Transverse colon (tissue), 4 donors: ENCODE data around the gene RPS23. TPM values are rescaled to one million over a fixed set of nuclear protein-coding genes. Genes with fewer than 3 reads are reported as not detected.

Source experiments
- DNase-seq: peaks from one replicate; pipeline ENCODE4 v3.0.0-alpha.2; 2019
- H3K27ac ChIP-seq, 4 donors: fragments of 200-600 bp; sonication (generic); 2 replicates each; pipeline ENCODE4 v1.5.1; 2016 to 2018; ENCODE audit warnings: inconsistent platforms in 4 of 4
- H3K27me3 ChIP-seq: fragments of 200-600 bp; sonication (generic); 2 replicates; pipeline ENCODE4 v1.5.1; 2017; ENCODE audit warnings: inconsistent platforms
- H3K36me3 ChIP-seq, 4 donors: fragments of 200-600 bp; sonication (generic); 2 replicates each; pipeline ENCODE4 v1.5.1; 2017 to 2019; ENCODE audit warnings: inconsistent platforms in 4 of 4
- H3K4me1 ChIP-seq, 4 donors: fragments of 200-600 bp; sonication (generic); 2 replicates each; pipeline ENCODE4 v1.5.1; 2017 to 2020; ENCODE audit warnings: inconsistent platforms in 4 of 4
- H3K4me3 ChIP-seq, 4 donors: fragments of 200-600 bp; sonication (generic); 1 replicate in 1 of 4; 2 replicates in 3 of 4; pipeline versions ENCODE4 v1.5.1 to v1.6.1; 2017 to 2019; ENCODE audit warnings: inconsistent platforms in 4 of 4
- H3K9me3 ChIP-seq, 2 donors: fragments of 200-600 bp; sonication (generic); 2 replicates each; pipeline ENCODE4 v1.5.1; 2017 to 2019; ENCODE audit warnings: inconsistent platforms in 2 of 2
- EP300 ChIP-seq: sonication (generic); formaldehyde crosslinking; IDR thresholded peaks from one replicate; pipeline ENCODE4 v1.6.1; 2017; ENCODE audit warnings: antibody characterized with exemption, low read depth
- POLR2A ChIP-seq: fragments of 450-650 bp; IDR thresholded peaks from one replicate; pipeline ENCODE4 v1.6.1; 2016; ENCODE audit warnings: antibody characterized with exemption, mild to moderate bottlenecking, moderate library complexity
- POLR2AphosphoS5 ChIP-seq, 3 donors: sonication (generic); formaldehyde crosslinking; IDR thresholded peaks; one replicate each; pipeline ENCODE4 v1.6.1; 2016; ENCODE audit warnings: antibody characterized with exemption in 3 of 3
- WGBS, 2 donors: methylation state at CpG; one replicate each; pipeline ENCODE4 v1.1.5; 2018; ENCODE audit warnings: low coverage in 1 of 2; 5-methylcytosine and 5-hydroxymethylcytosine counted together
- in situ Hi-C, 4 donors: fragments of 200-750 bp; cut with MboI; loops; one replicate each; pipeline versions ENCODE4 v1.15.0 to v1.15.1; 2017; ENCODE audit warnings: low sequenced_read_pairs in 3 of 4, low pct_ligation_motif_present in 1 of 4, low pct_unique_long_range_greater_than_20kb in 1 of 4
- intact Hi-C: fragments of 100-400 bp; cut with DNase I; formaldehyde crosslinking; loops from one replicate; pipeline ENCODE4 v1.15.1; 2023; ENCODE audit warnings: low total_unique reads
- total RNA-seq, 4 donors: library from RNA; depleted of rRNA; stranded (reverse); fragments of >200 nt; gene quantifications; one replicate each; pipeline ENCODE4 v1.1.0, GENCODE V29; 2016
- TF ChIP-seq, protein P1 (sequence below), 5 experiments: fragments of 200-600 bp in 3 of 5; fragments of 450-650 bp in 2 of 5; sonication (generic) in 3 of 5; IDR thresholded peaks; 1 replicate in 2 of 5; 2 replicates in 3 of 5; pipeline ENCODE4 v1.5.1; 2016 to 2017; ENCODE audit warnings: antibody characterized with exemption in 5 of 5, inconsistent platforms in 3 of 5, mild to moderate bottlenecking in 2 of 5, moderate library complexity in 1 of 5

Gene RPS23
- total RNA-seq, 4 donors from 2014 or later = 482 to 1,766 (median 1,102) TPM

DNA sequence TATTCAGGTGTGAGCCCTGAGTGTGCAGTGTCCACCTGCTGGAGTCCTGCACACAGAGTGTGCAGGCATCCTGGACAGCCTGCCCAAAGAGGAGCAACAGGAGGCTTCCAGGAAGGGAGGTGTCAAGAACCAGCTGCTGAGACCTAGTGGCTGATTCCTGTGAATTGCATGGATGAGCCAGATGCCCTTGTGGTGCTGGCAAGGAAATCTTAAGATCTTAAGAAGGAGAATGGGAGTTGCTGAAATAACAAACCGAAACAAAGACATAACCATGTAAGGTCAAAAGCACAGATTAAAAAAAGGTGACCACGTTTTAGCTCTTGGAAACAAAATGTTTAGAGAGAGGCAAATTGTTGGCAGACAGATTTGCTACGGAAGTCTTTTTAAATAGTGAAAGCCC is 29.3 kb upstream of the RPS23 start:
- in situ Hi-C loops (no loop called here), intact Hi-C loops (no loop called here)
- Histone ChIP-seq H3K27ac (no peak overlapping the region), H3K9me3 (no peaks in the 10 kb centered on the region), H3K27me3 (no peaks in the 10 kb centered on the region), H3K4me3 (no peak overlapping the region), H3K4me1 (peaks cover 0 to under 1% (median 0%) of the 10 kb centered on the region in 4 donors), H3K36me3 (no peaks in the 10 kb centered on the region)
- DNase-seq = no peak
- 63 to 64% methylated on average over 3 of the region's 3 CpGs for WGBS, 2 donors
- TF ChIP-seq POLR2AphosphoS5 (IDR thresholded peaks at IDR 0.05) = no peak
- TF ChIP-seq POLR2A = no peak
- no peak for TF ChIP-seq EP300
- TF ChIP-seq, protein P1, sequence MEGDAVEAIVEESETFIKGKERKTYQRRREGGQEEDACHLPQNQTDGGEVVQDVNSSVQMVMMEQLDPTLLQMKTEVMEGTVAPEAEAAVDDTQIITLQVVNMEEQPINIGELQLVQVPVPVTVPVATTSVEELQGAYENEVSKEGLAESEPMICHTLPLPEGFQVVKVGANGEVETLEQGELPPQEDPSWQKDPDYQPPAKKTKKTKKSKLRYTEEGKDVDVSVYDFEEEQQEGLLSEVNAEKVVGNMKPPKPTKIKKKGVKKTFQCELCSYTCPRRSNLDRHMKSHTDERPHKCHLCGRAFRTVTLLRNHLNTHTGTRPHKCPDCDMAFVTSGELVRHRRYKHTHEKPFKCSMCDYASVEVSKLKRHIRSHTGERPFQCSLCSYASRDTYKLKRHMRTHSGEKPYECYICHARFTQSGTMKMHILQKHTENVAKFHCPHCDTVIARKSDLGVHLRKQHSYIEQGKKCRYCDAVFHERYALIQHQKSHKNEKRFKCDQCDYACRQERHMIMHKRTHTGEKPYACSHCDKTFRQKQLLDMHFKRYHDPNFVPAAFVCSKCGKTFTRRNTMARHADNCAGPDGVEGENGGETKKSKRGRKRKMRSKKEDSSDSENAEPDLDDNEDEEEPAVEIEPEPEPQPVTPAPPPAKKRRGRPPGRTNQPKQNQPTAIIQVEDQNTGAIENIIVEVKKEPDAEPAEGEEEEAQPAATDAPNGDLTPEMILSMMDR (IDR thresholded peaks at IDR 0.05) = no peak

DNA sequence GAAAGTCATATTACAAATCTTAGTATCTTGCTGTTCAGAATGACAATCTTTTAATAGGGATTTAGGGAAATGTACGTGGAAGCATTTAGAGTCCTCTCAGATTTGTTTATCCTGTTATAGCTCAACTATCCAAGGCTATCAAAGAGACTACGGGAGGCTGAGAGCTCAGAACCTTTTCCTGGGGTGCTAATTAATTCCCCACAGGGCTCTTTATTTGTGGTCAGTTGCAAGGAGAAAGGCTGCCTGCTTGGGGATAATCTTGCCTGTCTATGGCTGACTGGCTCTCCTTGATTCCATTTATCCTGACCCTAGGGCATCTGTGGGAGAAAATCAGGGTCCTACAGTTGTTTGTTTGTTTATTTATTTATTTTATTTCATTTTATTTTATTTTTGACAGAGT is 28.0 kb upstream of the RPS23 start:
- Histone ChIP-seq H3K9me3 (no peaks in the 10 kb centered on the region), H3K4me3 (no peak overlapping the region), H3K36me3 (no peaks in the 10 kb centered on the region), H3K27me3 (no peaks in the 10 kb centered on the region), H3K4me1 (no peaks in the 10 kb centered on the region), H3K27ac (no peak overlapping the region)
- DNase-seq = no peak
- in situ Hi-C loops (no loop called here), intact Hi-C loops (no loop called here)
- 74 to 80% methylated on average over 2 of the region's 2 CpGs for WGBS, 2 donors
- TF ChIP-seq POLR2A = no peak
- TF ChIP-seq, protein P1 (IDR thresholded peaks at IDR 0.05) = no peak

DNA sequence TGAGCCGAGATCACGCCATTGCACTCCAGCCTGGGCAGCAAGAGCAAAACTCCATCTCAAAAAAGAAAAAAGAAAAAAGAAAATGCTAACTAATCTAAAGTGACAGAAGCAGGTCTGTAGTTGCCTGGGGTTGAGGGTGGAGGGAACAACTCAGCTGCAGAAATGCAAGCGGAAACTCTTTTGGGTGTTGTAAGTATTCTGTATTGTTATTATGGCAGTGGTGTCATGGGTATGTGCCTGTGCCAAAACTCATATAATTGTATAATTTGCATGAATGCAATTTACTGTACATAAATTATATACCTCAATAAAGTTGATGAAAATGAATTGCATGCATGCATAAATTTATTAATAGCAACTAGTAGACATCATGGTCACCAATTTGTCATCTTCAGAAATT is 23.0 kb upstream of the RPS23 start:
- no peak overlapping the region for H3K4me3 ChIP-seq
- no peaks in the 10 kb centered on the region for H3K27me3 ChIP-seq
- in situ Hi-C loops (no loop called here), intact Hi-C loops (no loop called here)
- no peaks in the 10 kb centered on the region for H3K9me3 ChIP-seq
- no peak for TF ChIP-seq POLR2A
- TF ChIP-seq POLR2AphosphoS5 (IDR thresholded peaks at IDR 0.05) = no peak
- TF ChIP-seq, protein P1 (IDR thresholded peaks at IDR 0.05) = no peak
- TF ChIP-seq EP300 = no peak
- no peak for DNase-seq
- H3K4me1 ChIP-seq = no peaks in the 10 kb centered on the region
- 100% methylated on average over 1 to 3 of the region's 3 CpGs for WGBS, 2 donors
- H3K27ac ChIP-seq = no peak overlapping the region
- H3K36me3 ChIP-seq = no peaks in the 10 kb centered on the region

DNA sequence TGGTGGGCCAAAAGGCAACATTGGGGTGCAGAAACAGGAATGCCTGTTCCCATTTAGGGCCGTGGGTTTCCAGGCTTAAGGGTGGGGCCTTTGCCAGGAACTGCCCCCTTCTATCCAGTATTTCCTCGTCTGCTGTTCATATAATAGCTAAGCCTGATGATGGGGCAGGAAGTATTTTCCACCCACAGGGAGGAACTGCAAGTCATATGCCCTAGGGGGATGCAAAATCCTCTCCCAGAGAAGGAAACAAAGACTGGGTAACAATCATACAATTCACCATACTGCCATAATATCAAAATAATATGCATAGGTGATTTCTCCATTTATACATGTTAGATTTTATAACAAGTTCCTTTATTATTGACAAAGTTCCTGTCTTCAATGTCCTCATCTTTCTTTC is 20.5 kb upstream of the RPS23 start:
- Histone ChIP-seq H3K27me3 (no peaks in the 10 kb centered on the region), H3K27ac (no peak overlapping the region), H3K4me3 (no peak overlapping the region), H3K4me1 (no peaks in the 10 kb centered on the region), H3K9me3 (no peaks in the 10 kb centered on the region), H3K36me3 (no peaks in the 10 kb centered on the region)
- TF ChIP-seq POLR2AphosphoS5 (IDR thresholded peaks at IDR 0.05) (no peak), EP300 (no peak), POLR2A (no peak)
- TF ChIP-seq, protein P1 (IDR thresholded peaks at IDR 0.05) = no peak
- in situ Hi-C loops = no loop called here
- no peak for DNase-seq
- 50 to 57% methylated on average over 2 of the region's 2 CpGs for WGBS, 2 donors
- intact Hi-C loops = no loop called here
